Fibroblast of lung (primary cell): ENCODE measurements around the gene KMT2A.

Experiments
- CTCF ChIP-seq, 2 donors: IDR thresholded peaks in 1 of 2; conservative IDR thresholded peaks in 1 of 2; 1 replicate in 1 of 2; 2 replicates in 1 of 2; pipeline ENCODE4 v1.5.1; 2011 to 2012; ENCODE audit warnings: low read length in 2 of 2, control low read depth in 1 of 2, inconsistent platforms in 1 of 2, low read depth in 1 of 2, mild to moderate bottlenecking in 1 of 2
- EZH2 ChIP-seq: IDR thresholded peaks from 2 replicates; pipeline ENCODE4 v1.5.1; 2012; ENCODE audit warnings: low read length, control low read depth, mild to moderate bottlenecking; ENCODE audit errors: missing control alignments

GRCh38 chr11:118448294-118448693, 12.0 kb downstream of the KMT2A start:
- TF ChIP-seq CTCF (conservative IDR thresholded peaks at IDR 0.05 in 1 of 2, IDR thresholded peaks at IDR 0.05 in 1 of 2; ENCODE audit: low read depth in 1 of 2, low read length in 2 of 2) (no peak), EZH2 (no peak)
